ENCODE data around the gene OPA1.

OPA1 gene

DNA sequence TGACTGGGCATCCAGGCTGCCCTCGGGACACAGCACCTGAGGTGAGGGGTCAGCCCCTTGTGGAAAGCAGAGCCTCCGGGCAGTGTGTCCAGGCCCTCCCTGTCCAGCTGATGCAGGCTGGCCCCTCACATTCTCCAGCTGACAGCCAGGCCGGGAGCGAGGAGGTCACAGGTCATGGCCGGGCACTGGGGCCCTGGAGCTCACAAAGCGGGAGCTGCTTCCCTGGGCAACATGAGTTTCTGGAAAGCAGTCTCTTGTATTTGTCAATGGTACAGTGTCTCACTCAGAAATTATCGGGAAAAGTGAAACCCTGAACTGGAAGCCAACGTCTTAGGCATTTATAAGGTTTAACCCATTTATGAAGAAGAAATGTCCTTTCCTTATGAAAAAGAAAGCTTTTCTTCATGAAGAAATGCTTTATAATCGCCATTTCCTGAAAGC lies 118.5 kb downstream of the OPA1 start:
- no peak for DNase-seq

DNA sequence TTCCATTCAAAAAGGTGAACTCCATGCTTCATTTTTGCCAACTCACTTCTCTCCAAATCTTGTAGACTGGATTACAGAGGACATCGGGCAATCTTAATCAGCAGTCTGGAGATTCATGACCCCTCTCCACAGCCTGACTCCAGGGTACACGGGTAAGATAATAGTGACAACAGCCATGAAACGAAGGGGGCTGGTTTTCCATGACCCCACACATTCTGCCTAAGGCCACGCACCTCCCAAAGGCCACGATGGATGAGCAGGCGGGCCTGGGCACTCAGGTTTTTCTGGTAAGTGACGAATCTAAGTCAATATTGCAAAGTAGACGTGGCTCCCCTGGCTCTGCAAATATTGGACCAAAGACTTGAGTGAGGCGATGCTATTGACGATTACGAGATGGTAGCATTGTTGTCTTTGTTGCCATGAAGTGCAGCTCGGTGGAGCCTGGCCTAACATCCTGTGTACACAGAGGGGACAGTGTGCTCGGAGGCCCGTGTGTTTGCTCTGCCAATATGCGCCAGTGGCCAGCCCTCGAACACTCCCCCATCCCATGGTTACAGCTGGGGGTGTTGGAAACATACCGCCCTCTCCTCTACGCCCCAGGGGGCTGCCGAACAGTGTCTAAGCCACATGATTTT lies 119.1 kb downstream of the OPA1 start:
- no peak for DNase-seq

DNA sequence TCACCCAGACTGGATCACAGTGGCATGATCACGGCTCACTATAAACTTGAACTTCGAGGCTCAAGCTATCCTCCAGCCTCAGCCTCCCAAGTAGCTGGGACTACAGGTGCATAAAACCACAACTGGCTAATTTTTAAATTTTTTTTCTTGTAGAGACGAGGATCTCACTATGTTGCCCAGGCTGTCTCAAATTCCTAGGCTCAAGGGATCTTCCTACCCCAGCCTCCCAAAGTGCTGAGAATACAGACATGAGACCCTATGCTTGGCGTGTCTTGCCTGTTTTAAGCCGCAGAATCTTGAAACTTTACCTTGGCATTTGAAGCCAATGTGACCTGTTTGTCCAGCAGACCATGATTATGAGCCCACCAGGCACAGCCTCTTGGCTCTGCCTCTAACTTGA lies 119.9 kb downstream of the OPA1 start:
- no peak for DNase-seq

DNA sequence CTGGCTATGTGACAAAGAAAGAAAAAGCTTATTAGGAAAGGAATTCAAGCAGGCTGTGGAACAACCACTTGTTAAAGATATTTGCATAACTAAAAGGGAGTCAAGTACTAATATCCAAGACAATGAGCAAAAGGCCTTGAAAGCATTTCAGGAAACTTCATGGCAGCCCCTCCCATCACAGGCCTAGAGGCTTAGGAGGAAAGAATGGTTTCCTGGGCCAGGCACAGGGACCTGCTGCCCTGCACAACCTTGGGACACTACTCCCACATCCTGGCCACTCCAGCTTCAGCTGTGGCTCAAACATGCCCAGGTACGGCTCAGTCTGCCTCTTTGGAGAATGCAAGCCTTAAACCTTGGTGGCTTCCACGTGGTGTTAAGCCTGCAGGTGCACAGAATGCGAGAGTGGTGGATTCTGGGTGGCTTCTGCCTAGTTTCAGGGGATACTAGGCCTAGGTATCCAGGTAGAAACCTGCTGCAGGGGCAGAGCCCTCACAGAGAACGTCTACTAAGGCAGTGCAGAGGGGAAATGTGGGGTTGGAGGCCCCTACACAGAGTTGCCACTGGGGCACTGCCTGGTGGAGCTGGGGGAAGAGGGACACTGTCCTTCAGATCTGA lies 121.6 kb downstream of the OPA1 start:
- no peak for DNase-seq

DNA sequence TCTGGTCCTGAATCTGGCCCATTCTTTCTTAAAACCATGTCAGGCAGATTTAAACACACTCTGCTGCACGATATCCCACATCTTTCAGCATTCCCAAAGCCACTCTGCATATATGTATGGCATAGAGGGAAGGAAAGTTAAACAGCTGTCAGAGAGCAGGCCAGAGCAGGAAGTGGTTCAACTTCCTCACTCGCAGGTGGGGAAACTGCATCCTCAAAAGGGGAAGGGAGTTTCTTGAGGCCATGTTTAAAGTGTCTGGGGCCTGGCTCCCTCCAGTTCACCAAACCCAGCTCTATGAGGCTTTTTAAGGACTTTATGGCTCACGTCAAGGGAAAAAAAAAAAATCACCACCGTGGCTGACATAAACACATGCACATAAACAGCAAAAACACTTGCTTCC lies 123.1 kb downstream of the OPA1 start:
- no peak for DNase-seq

DNA sequence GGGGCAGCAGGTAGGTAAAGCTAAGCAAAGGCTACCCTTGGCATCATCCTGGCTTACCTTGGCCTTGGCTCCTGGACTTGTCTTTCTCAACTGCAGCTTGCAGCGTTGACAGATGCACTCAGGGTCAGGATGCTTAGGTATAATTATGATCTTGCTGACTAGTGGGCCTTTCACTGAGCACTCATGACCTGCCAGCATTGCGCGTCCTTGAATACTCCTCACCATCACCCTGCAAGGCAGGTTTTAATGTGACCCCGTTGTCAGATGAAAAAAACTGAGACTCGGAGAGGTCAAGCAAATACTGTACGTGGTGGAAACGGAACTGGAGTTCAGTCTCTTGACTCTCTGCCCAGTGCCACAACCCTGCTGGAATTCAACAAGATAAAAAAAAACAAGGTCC lies 126.7 kb downstream of the OPA1 start:
- no peak for DNase-seq

DNA sequence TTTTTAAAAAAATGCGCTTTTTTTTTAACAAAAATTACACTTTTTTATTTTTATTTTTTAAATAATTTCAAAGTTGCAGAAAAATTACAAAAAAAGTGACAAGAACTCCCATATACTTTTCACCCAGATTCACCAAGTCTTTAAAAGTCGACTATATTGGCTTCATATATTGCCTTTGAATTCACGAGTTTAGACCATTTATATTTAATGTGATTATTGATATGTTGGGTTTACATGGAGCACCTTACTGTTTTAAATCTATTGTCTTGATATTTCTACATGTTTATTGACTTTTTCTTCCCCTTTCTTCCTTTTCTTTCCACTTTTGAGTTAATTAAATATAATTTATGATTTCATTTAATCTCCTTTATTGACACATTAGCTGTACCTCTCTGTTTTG lies 127.2 kb downstream of the OPA1 start:
- DNase-seq, result no peak

DNA sequence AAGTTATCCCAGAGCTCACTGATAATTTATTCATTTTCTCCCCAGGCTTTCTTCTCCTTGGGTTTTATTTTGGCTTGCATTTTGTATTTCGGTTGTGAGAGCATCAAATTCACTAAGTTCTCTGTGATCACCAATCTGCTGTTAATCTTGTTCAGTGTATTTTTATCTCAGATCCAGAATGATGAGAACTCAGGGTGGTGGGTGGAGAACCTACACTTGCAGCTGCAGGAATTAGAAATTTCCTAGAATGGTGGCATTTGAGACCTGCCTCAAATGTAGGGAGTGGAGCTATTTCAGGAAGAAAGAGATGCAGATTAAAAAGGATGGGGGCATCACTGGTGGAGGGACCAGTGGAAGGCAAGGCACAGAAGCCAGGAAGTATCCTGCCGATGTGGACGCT lies 129.6 kb downstream of the OPA1 start:
- no peak for DNase-seq

DNA sequence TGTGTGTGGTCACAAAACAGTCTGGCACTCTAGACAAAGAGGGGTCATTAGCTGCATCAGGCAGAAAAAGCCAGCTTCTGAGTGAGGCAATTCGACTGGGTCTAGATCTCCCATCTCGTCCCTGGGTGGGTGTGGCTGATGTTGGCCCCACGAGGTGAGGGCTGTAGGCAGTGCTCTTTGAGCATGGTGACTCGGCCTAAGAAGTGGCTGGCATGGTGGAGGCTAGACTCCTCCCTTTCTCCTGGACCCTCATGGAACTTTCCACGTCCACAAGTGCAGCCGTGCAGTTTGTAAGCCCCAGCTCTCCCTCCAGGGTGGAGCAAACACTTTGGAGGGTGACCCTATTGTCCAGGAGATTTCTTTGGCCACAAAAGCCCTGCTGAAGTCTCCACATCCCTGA lies 134.1 kb downstream of the OPA1 start:
- no peak for DNase-seq

DNA sequence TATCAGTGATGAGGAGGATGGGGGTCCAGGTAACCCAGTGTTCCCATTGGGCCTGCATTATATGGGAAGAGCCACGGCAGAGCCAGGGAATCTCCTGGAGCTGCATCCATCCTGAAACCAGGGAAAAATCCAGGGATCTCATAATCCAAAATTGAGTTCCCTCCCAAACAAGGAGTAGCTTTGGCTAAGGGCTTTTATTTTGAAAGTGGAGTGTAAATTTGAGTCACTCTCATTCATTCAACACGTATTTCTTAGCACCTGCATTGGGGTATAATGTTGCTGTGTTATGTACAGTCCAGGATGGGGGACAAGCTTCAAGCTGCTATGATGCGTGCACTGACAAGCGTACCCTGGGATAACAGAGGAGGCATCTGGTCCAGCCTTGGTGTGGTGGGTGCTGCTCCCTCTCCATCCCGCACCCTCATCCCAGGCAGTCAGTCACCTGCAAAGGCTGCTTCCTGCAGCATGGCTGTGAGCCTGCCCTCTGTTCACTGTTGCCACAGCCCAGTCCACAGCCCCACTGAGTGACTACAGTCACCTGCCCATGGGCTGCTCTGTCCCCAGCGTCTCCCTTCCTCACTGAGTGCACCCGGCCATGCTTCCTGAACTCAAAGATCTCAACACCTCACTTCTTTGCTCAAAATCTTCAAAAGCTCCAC lies 135.6 kb downstream of the OPA1 start:
- no peak for DNase-seq

DNA sequence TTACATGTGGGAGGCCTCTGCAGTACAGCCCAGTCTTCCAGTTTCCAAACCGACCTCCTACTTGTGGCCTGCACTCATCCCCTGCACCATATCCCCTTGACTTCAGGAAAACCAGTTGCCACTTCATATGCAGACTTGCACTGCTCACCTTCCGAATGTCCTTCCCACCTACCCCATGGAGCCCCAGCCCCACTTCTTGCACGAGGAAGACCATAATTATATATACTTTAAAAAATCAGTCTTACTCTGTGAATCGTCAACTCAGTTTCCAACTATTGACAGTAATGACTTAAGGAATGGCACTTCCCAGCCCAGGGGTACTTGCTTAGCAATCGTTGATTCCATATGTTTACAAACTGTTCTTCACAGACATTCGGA lies 136.1 kb downstream of the OPA1 start:
- no peak for DNase-seq

DNA sequence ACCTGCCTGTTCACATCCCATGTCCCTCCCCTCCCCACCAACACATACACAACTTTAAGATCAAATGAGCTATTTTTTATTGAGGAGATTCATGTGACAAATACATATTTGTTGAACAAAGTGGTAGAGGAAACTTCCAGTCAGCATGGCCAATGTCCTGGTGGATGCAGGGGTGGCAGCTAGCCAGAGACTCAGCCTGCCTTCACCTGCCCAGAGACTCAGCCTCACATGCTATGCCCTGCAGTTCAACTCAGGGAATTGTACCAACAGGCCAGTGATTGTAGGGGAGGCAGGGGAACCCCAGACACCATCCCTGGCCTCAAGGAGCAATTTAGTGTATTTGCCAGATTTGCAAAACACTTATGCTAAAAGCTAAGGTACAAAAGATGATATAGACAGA lies 136.6 kb downstream of the OPA1 start:
- DNase-seq, result no peak

DNA sequence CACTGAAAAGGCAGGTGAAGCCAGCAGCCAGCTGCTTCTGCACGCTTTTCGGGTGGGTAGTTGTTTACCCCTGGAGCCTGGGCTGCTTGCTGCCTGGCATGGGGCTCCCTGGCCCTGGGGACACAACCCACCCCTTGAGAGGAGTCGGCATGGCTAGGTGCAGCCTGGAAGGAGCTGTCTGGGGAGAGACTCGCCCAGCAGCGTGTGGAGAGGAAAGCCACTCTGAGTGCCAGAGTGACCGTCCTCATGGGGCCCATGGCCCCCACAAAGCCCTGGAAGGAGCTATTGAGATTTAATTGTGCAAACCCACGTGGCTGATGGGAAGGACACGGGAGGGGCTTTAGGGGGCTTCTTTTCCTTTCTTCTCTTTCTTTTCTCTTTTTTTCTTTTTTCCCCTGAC lies 137.5 kb downstream of the OPA1 start:
- DNase-seq, result no peak

DNA sequence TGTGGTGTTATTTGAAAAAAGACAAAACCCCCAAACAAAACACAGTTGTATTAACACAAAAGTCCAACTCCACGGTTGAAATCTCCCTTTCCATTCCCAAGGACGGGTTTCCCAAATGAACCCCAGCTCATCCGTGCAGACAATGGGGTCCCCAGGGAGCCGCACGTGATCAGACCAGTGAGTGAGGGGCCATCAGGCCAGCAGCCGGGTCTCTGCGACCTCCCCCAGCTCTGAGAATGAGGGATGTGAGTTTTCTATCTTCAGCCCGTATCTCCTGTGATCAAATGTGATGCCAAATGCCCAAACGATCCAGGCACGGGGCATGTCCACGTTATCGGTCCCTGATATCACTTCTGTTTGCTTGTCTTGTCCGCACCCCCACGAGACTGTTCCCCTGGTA lies 138.0 kb downstream of the OPA1 start:
- DNase-seq, result no peak

DNA sequence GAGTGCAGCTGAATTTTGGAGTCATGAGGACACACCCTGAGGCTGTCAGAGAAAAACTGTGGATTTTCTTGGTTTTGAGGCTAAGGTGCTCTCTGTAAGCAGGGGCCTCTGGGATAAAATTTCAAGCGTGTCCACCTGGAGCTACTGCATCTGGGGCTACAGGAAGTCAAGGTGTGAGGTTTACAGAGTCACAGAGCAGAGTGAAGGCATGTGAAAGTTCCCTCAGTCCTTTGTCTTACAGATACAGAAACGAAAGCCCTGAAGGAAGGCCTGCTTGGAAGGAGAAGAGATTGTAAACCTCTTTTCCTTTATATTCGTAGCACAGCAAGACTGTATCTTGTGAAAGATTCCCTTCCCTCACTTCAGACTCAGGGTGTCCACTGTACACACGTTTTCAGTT lies 138.6 kb downstream of the OPA1 start:
- DNase-seq, result no peak

DNA sequence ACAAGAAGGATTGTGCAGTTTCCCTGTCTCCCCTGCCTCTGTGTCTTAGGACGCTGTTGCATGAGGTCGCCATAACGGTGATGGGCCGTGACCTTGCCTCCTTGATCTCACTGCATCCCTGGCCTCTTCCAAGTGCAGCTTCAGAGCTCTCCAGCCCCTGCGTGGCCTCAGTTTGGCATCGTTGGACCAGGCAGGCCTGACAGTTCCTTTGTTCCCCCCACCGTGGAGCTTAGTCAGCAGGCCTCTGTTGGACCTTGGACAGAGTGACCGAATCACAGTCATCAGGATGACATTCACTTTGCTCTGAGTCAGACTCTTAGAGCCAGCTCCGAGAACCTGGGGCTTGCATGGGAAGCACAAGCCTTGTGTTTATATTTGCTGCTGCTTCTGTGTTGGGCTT lies 139.4 kb downstream of the OPA1 start:
- DNase-seq, result no peak

DNA sequence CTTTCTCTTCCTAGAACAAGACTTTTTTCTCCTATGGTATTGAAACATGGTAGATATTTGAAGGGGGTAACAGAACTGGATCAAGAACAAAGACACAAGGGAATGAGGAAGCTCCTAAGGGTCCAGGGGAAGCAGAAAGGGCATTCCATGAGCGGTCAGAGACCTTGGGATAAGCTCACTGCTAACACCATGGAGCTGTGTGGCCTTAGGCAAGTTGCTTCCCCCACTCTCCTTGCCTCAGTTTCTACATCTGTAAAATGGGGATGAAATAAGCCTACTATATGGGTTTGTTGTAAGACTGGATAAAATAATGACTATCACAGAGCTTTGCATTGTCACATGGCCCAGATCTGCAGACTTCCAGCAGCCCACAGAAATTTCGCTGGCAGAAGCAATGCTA lies 139.8 kb downstream of the OPA1 start:
- no peak for DNase-seq

DNA sequence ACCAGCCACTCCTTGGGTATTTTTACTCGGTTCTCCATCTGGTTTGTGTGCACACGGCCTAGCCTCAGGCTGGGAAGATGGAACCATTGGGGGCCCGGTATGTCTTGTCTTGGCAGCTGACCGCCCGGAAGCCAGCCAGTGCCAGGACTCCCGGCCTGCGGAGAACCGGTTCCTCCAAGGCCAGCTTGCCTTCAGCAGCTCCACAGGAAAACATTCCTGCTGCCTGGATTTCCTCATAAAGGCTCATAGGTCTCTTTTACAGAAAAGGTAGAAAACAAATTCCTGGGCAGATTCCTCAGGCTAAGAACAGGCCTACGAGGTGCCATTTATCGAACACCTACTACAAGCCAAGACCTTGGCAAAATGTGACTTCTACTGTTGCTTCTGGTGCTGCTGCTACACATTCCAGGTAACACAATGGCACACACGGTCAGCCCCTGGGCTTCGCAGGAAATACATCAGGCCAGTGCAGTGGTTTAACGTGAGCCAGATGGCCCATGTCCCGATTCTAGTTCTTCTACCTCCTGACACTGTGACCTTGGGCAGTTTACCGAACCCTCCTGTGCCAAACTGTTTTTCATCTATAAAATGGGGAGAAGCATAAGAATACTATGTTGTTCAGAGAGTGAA lies 141.8 kb downstream of the OPA1 start:
- DNase-seq, result no peak

DNA sequence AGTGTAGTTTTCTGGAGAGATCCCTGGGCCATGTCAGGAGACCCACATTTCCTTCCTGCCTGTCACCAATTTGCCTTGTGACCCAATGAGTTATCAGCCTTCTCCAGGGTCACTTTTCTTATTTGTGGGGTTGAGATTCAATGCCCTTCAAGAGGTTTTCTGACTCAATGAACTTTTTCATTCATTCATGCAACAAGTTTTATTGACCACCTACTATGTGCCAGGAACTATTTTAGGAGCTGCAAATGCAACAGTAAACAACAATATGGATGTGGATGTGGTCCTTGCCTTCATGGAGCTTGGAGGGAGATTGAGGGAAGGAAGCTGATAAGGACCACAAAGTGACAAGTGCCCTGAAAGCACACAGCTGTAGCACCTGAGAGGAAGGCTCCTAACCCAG lies 142.8 kb downstream of the OPA1 start:
- no peak for DNase-seq

DNA sequence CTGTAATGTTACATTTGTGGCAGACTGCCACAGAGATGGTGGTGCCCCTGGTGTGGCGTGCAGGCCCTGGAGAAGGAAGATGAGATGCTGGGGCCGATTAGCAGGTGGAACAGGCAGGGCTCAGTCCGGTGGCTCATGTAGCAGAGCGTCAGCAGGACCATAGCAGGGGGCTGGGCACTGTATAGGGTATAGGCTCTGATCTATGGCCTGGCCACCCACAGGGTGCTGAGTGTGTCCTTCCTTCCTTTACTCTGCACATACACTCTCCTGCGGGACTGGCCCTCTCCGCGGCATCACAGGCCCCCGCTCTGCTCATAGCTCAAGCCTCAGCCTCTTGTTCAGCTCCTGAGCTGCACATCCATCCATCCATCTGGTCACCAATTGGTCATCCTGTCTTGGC lies 143.6 kb downstream of the OPA1 start:
- no peak for DNase-seq

DNA sequence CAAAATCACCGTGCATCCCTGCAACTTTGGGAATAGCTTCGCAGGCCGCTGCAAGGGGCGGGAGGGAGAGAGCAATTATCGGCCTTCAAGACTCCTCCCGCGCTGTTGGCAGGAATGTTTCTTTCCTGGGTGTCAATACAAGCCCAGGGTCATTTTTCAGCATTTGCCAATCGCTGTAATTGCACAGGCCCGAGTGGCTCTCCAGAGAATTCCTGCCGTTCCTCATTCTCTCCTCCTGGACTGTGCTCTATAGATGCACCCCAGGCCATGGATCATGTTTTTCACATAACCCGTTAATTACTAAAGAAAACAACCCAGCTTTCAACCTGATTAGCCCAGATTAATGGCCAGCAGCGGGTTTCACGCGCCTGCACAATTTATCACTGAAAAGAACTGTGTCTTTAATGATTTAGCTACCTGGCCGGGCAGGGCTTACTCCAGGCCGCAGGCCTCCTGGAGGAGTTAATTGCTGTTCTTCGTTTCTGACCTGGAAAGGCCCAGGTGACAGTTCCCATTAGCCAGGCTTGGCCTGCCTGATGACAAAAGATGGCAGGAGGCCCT lies 144.3 kb downstream of the OPA1 start:
- no peak for DNase-seq

DNA sequence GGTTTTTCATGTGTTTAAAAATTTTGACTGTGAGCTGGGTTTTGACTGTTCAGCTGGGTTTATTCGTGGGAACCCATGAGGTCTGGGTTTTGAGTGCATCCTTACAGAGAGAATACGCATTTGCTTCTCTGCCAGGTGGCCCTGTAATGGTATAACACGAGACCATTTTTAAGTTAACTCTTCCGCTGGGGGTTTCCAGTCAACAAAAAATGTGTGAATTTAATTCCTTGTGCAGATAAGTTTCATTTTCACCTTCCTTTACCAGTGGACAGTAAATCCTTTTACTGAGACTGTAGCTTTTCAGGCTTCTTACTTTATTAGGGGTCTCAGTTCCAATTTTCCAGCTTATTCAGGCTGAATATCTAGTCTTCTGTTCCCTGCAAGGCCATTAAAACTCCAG lies 149.6 kb downstream of the OPA1 start:
- DNase-seq, result no peak

DNA sequence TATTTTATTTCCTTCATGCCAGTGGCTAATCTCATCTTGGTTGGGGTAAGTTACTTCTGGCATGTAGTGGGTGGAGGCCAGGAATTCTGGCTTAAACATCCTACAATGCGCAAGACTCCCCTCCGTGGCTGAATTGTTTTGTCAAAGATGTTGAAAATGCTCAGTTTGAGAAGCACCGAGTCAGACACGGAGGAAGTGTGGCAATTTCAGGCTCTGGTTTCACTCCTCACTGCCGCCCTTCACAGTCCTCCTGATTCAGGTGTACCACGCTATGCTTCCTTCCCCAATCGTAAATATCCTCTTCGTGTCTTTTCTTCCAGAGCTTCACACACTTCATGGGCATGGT lies 150.7 kb downstream of the OPA1 start:
- DNase-seq, result no peak
